ENCODE data around the gene GSX2.
"Not testable (repeated sequence)": the region's sequence is repeated elsewhere in the genome, so short reads cannot be mapped to it uniquely, and the experiment has no call there.

GSX2 gene

GRCh38 chr4:54103190-54103574, 3.2 kb downstream of the GSX2 start:
- no peak for DNase-seq (ENCODE audit: low read depth in 2 of 2)

- DNase-seq (ENCODE audit: low read depth in 2 of 2): no peak
Observed at GRCh38 chr4:54104907-54105306, 4.9 kb downstream of the GSX2 start.

GRCh38 chr4:54107951-54108748, 8.2 kb downstream of the GSX2 start:
- DNase-seq (ENCODE audit: low read depth in 2 of 2): no peak

GRCh38 chr4:54109241-54110018, 9.5 kb downstream of the GSX2 start:
- no peak for DNase-seq (ENCODE audit: low read depth in 2 of 2)

GRCh38 chr4:54110019-54110416, 10.1 kb downstream of the GSX2 start:
- no peak for DNase-seq (ENCODE audit: low read depth in 2 of 2)

- not testable (repeated sequence) for DNase-seq (ENCODE audit: low read depth in 2 of 2)
Observed at GRCh38 chr4:54113206-54113605, 13.2 kb downstream of the GSX2 start.

- not testable (repeated sequence) for DNase-seq (ENCODE audit: low read depth in 2 of 2)
Observed at GRCh38 chr4:54116246-54116645, 16.3 kb downstream of the GSX2 start.

- DNase-seq (ENCODE audit: low read depth in 2 of 2): no peak
Observed at GRCh38 chr4:54118850-54119589, 19.1 kb downstream of the GSX2 start.

- no peak for DNase-seq (ENCODE audit: low read depth in 2 of 2)
Observed at GRCh38 chr4:54120518-54120917, 20.6 kb downstream of the GSX2 start.

GRCh38 chr4:54127660-54128059, 27.7 kb downstream of the GSX2 start:
- no peak for DNase-seq (ENCODE audit: low read depth in 2 of 2)

- DNase-seq (ENCODE audit: low read depth in 2 of 2): not testable (repeated sequence)
Observed at GRCh38 chr4:54128694-54129093, 28.7 kb downstream of the GSX2 start.

GRCh38 chr4:54139332-54139731, 39.4 kb downstream of the GSX2 start:
- no peak for DNase-seq (ENCODE audit: low read depth in 2 of 2)

GRCh38 chr4:54140287-54140686, 40.3 kb downstream of the GSX2 start:
- DNase-seq (ENCODE audit: low read depth in 2 of 2): no peak

GRCh38 chr4:54144199-54144598, 44.2 kb downstream of the GSX2 start:
- DNase-seq (ENCODE audit: low read depth in 2 of 2): no peak

GRCh38 chr4:54144661-54145171, 44.8 kb downstream of the GSX2 start:
- DNase-seq (ENCODE audit: low read depth in 2 of 2): no peak

GRCh38 chr4:54146139-54146538, 46.2 kb downstream of the GSX2 start:
- DNase-seq (ENCODE audit: low read depth in 2 of 2): no peak

GRCh38 chr4:54149323-54149722, 49.4 kb downstream of the GSX2 start:
- no peak for DNase-seq (ENCODE audit: low read depth in 2 of 2)
